Fibroblast of lung (primary cell): ENCODE results near the gene RTN4RL1.

Experiments used
- CTCF ChIP-seq, 2 donors: IDR thresholded peaks in 1 of 2; conservative IDR thresholded peaks in 1 of 2; 1 replicate in 1 of 2; 2 replicates in 1 of 2; pipeline ENCODE4 v1.5.1; 2011 to 2012; ENCODE audit warnings: low read length in 2 of 2, control low read depth in 1 of 2, inconsistent platforms in 1 of 2, low read depth in 1 of 2, mild to moderate bottlenecking in 1 of 2
- EZH2 ChIP-seq: IDR thresholded peaks from 2 replicates; pipeline ENCODE4 v1.5.1; 2012; ENCODE audit warnings: low read length, control low read depth, mild to moderate bottlenecking; ENCODE audit errors: missing control alignments

- TF ChIP-seq CTCF (conservative IDR thresholded peaks at IDR 0.05 in 1 of 2, IDR thresholded peaks at IDR 0.05 in 1 of 2; ENCODE audit: low read depth in 1 of 2, low read length in 2 of 2) (no peak), EZH2 (no peak)
These were observed 79.5 kb downstream of the RTN4RL1 start for GRCh38 chr17:1945621-1946020.
